GM23338 (cell line): ENCODE data around the gene SPATA33. TPM values are rescaled to one million over a fixed set of nuclear protein-coding genes. Genes with fewer than 3 reads are reported as not detected.

ENCODE experiments used
- ATAC-seq: fragments of 200-7000 bp; cut with Tn5 transposase; 3 replicates; pipeline ENCODE4 v1.9.1; 2020
- DNase-seq: peaks from one replicate; pipeline ENCODE4 v3.0.0-alpha.2; 2015; ENCODE audit warnings: low spot score
- H2AFZ ChIP-seq: fragments of 200-600 bp; sonication (generic); 2 replicates; pipeline ENCODE4 v1.8.0; 2016; ENCODE audit warnings: antibody characterized with exemption, mild to moderate bottlenecking, moderate library complexity
- H3F3A ChIP-seq: fragments of 200-600 bp; sonication (generic); replicated peaks from 2 replicates; pipeline ENCODE4 v1.8.0; 2017; ENCODE audit warnings: antibody characterized with exemption, mixed run types, low read depth
- H3K27ac ChIP-seq: fragments of 200-600 bp; sonication (generic); 2 replicates; pipeline ENCODE4 v1.6.1; 2016; ENCODE audit warnings: low read depth
- H3K27me3 ChIP-seq: fragments of 200-600 bp; sonication (generic); 2 replicates; pipeline ENCODE4 v1.8.0; 2016; ENCODE audit warnings: mild to moderate bottlenecking, mixed run types, moderate library complexity; ENCODE audit not compliant: insufficient read depth
- H3K36me3 ChIP-seq: fragments of 200-600 bp; sonication (generic); 2 replicates; pipeline ENCODE4 v1.8.0; 2016; ENCODE audit warnings: mild to moderate bottlenecking; ENCODE audit not compliant: insufficient read depth
- H3K4me1 ChIP-seq: fragments of 200-600 bp; sonication (generic); 2 replicates; pipeline ENCODE4 v1.8.0; 2016; ENCODE audit warnings: mild to moderate bottlenecking, moderate library complexity; ENCODE audit not compliant: insufficient read depth
- H3K4me2 ChIP-seq: fragments of 200-600 bp; sonication (generic); 2 replicates; pipeline ENCODE4 v1.7.1; 2017; ENCODE audit warnings: mixed run types
- H3K4me3 ChIP-seq: fragments of 200-600 bp; sonication (generic); 2 replicates; pipeline ENCODE4 v1.6.1; 2016; ENCODE audit warnings: mixed run types
- H3K79me2 ChIP-seq: fragments of 200-600 bp; sonication (generic); replicated peaks from 2 replicates; pipeline ENCODE4 v1.8.0; 2017; ENCODE audit warnings: mild to moderate bottlenecking; ENCODE audit not compliant: insufficient read depth
- H3K9me2 ChIP-seq: fragments of 200-600 bp; sonication (generic); 2 replicates; pipeline ENCODE4 v1.8.0; 2017; ENCODE audit not compliant: insufficient read depth
- H4K20me1 ChIP-seq: fragments of 200-600 bp; sonication (generic); replicated peaks from 2 replicates; pipeline ENCODE4 v1.8.0; 2017; ENCODE audit warnings: mild to moderate bottlenecking; ENCODE audit not compliant: insufficient read depth
- H3K27ac Mint-ChIP-seq: 2 replicates; pipeline ENCODE4 v1.8.0; 2020; ENCODE audit warnings: inconsistent platforms, mild to moderate bottlenecking, moderate library complexity, mixed read lengths
- H3K27me3 Mint-ChIP-seq: 3 replicates; pipeline ENCODE4 v1.8.0; 2022; ENCODE audit warnings: low read depth, mild to moderate bottlenecking, moderate library complexity, mixed read lengths, inconsistent platforms; ENCODE audit not compliant: insufficient read depth, poor library complexity
- H3K36me3 Mint-ChIP-seq: 3 replicates; pipeline ENCODE4 v1.8.0; 2021; ENCODE audit warnings: low read depth, mild to moderate bottlenecking, inconsistent platforms, moderate library complexity, mixed read lengths
- H3K4me1 Mint-ChIP-seq: 3 replicates; pipeline ENCODE4 v1.8.0; 2020; ENCODE audit warnings: mild to moderate bottlenecking, inconsistent platforms, mixed read lengths
- H3K4me3 Mint-ChIP-seq: 3 replicates; pipeline ENCODE4 v1.8.0; 2021; ENCODE audit warnings: moderate library complexity, mild to moderate bottlenecking, inconsistent platforms, mixed read lengths
- H3K9me3 Mint-ChIP-seq: 3 replicates; pipeline ENCODE4 v1.8.0; 2020; ENCODE audit warnings: moderate library complexity, mild to moderate bottlenecking, inconsistent platforms, mixed read lengths
- CREB1 ChIP-seq: fragments of 250-450 bp; sonication (Bioruptor Pico); IDR thresholded peaks from 2 replicates; pipeline ENCODE4 v1.5.0; 2020; ENCODE audit warnings: low read depth, mild to moderate bottlenecking, moderate library complexity
- CTCF ChIP-seq, 2 experiments: fragments of 200-600 bp in 1 of 2; sonication (generic) in 1 of 2; conservative IDR thresholded peaks; 2 replicates each; pipeline versions ENCODE4 v1.5.1 to v1.6.1; 2016 to 2017; ENCODE audit warnings: antibody characterized with exemption in 2 of 2, low read depth in 2 of 2, mild to moderate bottlenecking in 2 of 2, moderate library complexity in 1 of 2
- ETS1 ChIP-seq: IDR thresholded peaks from 2 replicates; pipeline ENCODE4 v1.6.1; 2016; ENCODE audit warnings: antibody characterized with exemption
- EZH2 ChIP-seq: fragments of 200-600 bp; sonication (generic); IDR thresholded peaks from one replicate; pipeline ENCODE4 v1.8.0; 2017; ENCODE audit warnings: antibody characterized with exemption, mild to moderate bottlenecking, low read depth; ENCODE audit not compliant: unreplicated experiment
- EZH2phosphoT487 ChIP-seq: fragments of 200-600 bp; sonication (generic); IDR thresholded peaks from one replicate; pipeline ENCODE4 v1.8.1; 2018; ENCODE audit warnings: antibody characterized with exemption; ENCODE audit not compliant: unreplicated experiment
- JUNB ChIP-seq: IDR thresholded peaks from one replicate; pipeline ENCODE4 v1.6.1; 2016; ENCODE audit warnings: antibody characterized with exemption; ENCODE audit not compliant: unreplicated experiment
- NANOG ChIP-seq: IDR thresholded peaks from 2 replicates; pipeline ENCODE4 v1.6.1; 2016; ENCODE audit warnings: antibody characterized with exemption, borderline replicate concordance
- POLR2AphosphoS5 ChIP-seq: IDR thresholded peaks from 2 replicates; pipeline ENCODE4 v1.6.1; 2016; ENCODE audit warnings: antibody characterized with exemption, low read depth
- REST ChIP-seq: IDR thresholded peaks from one replicate; pipeline ENCODE4 v1.6.1; 2018; ENCODE audit warnings: antibody characterized with exemption; ENCODE audit not compliant: unreplicated experiment
- STAT1 ChIP-seq: IDR thresholded peaks from one replicate; pipeline ENCODE4 v1.6.1; 2016; ENCODE audit warnings: antibody characterized with exemption; ENCODE audit not compliant: unreplicated experiment
- ZNF114 ChIP-seq: fragments of 250-450 bp; sonication (Bioruptor Pico); IDR thresholded peaks from 2 replicates; pipeline ENCODE4 v1.5.0; 2020; ENCODE audit warnings: mild to moderate bottlenecking, moderate library complexity
- ZNF331 ChIP-seq: fragments of 250-450 bp; sonication (Bioruptor Pico); IDR thresholded peaks from 2 replicates; pipeline ENCODE4 v1.5.0; 2020; ENCODE audit warnings: low read depth, mild to moderate bottlenecking, moderate library complexity
- ZNF462 ChIP-seq: fragments of 250-450 bp; sonication (Bioruptor Pico); IDR thresholded peaks from 2 replicates; pipeline ENCODE4 v1.5.0; 2020; ENCODE audit warnings: mild to moderate bottlenecking, moderate library complexity
- polyA plus RNA-seq: library from polyadenylated mRNA; unstranded; fragments of >200 nt; fragmentation: Nextera tagmentation; extraction: Ambion mirVana; gene quantifications from 2 replicates; pipeline ENCODE4 v1.2.1, GENCODE V29; 2016
- total RNA-seq: library from RNA; depleted of rRNA; stranded (reverse); fragments of >200 nt; shearing (Covaris generic); gene quantifications from 2 replicates; pipeline ENCODE4 v1.2.3, GENCODE V29; 2014

Gene SPATA33
- total and polyA plus RNA-seq, 2 experiments from 2014 or later: 5.8 to 17.4 TPM

- H3K27ac Mint-ChIP-seq: no peak overlapping the region
- Histone ChIP-seq H3K4me1 (0 out of 2 replicates have a peak, but pooled peaks cover 8% of the 10 kb centered on the region), H3K79me2 (peaks cover 12% of the 10 kb centered on the region), H3F3A (0 out of 2 replicates have a peak, but pooled peaks cover 6% of the 10 kb centered on the region), H3K36me3 (no peaks in the 10 kb centered on the region), H2AFZ (no peak overlapping the region), H3K9me2 (0 out of 2 replicates have a peak, but pooled peaks cover 4% of the 10 kb centered on the region), H3K27me3 (no peaks in the 10 kb centered on the region), H3K4me3 (no peak overlapping the region), H3K4me2 (no peak overlapping the region), H4K20me1 (peaks cover 4% of the 10 kb centered on the region; the same call in 1 of the 2 replicates), H3K27ac (no peak overlapping the region)
- peaks cover 73% of the 10 kb centered on the region for H3K36me3 Mint-ChIP-seq
- no peak for ATAC-seq
- peaks cover 20% of the 10 kb centered on the region for H3K27me3 Mint-ChIP-seq
- peaks cover 7% of the 10 kb centered on the region; the same call in 2 of the 3 replicates for H3K4me1 Mint-ChIP-seq
- TF ChIP-seq EZH2phosphoT487 (no peak), EZH2 (no peak), ZNF462 (CRISPR knock-in tag) (no peak), ZNF114 (CRISPR knock-in tag) (no peak), CTCF (conservative IDR thresholded peaks at IDR 0.05; ENCODE audit: low read depth in 2 of 2) (no peak), REST (no peak), JUNB (no peak), ETS1 (no peak), ZNF331 (CRISPR knock-in tag) (no peak), CREB1 (no peak), NANOG (no peak), POLR2AphosphoS5 (no peak), STAT1 (no peak)
- peaks cover 53% of the 10 kb centered on the region for H3K9me3 Mint-ChIP-seq
- DNase-seq: no peak
- 0 out of 3 replicates have a peak overlapping the region, but pooled peaks have one; percentile 24 for H3K4me3 Mint-ChIP-seq
Measured at GRCh38 chr16:89685916-89686315, 28.3 kb downstream of the SPATA33 start.
